NCI-H460 (cell line): ENCODE data around the gene ZNF891. TPM values are rescaled to one million over a fixed set of nuclear protein-coding genes. Genes with fewer than 3 reads are reported as not detected.

Experiments used
- DNase-seq: peaks from one replicate; pipeline ENCODE4 v3.0.0-alpha.2; 2016; ENCODE audit warnings: low read depth; ENCODE audit errors: extremely low read depth
- polyA plus RNA-seq: library from polyadenylated mRNA; depleted of rRNA; stranded (reverse); fragments of >200 nt; gene quantifications from 2 replicates; pipeline ENCODE4 v1.2.3, GENCODE V29; 2014; cell fraction: nucleus; rRNA removed
- total RNA-seq: library from RNA; depleted of rRNA; stranded (reverse); fragments of >200 nt; shearing (Covaris generic); gene quantifications from 2 replicates; pipeline ENCODE4 v1.2.3, GENCODE V29; 2014; rRNA removed

The ZNF891 gene
- total RNA-seq: 2.5 and 3.6 TPM in 2 replicates
- polyA plus RNA-seq: 5.0 and 7.5 TPM in 2 replicates

DNA sequence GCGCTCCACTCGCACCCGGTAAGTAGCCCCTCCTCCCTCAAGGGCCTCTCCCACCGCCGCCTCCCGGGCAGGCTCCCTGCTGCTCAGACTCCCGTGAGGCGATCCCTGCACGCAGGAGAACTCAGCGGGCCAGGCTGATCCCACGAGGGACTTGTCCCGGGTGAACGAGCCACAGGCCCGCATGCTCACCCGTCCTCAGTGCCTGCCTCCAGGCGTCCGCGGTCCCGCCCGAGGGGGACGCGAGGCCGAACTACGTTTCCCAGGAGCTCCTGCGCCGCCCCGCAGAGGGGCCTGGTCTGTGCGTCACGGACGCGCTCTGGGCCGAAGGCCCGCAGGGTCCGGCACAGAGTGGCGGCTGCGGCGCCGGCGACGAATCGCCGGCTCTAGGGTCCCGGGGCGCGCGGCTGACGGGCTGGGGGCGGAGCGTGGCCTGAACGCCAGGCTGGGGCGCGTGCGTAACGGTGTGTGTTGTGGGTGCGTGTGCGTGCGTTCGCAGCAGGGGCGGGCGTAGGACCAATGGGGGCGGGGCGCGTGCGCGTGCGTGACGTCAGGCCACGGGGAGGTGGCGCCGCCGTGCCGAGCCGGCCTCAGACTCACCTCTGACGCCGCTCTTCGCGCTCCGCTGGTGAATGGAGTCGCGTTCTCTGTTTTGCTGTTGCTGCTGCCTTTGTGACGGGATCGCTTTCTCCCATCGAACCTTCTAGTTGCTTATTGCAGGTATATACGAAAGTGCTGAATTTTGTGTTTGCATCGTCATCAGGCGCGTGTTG is at the start of gene ZNF891, which contains the start of gene ZNF10:
Gene ZNF891 (minus strand): TSS at position 237 of the 770 bp plus-strand sequence. CDS start 8,356 bp downstream, outside the sequence.
Gene ZNF10 (plus strand): TSS at position 590 of the 770 bp plus-strand sequence. CDS start 13,866 bp downstream, outside the sequence.
- peak; percentile 97 for DNase-seq

GRCh38 chr12:133174901-133175300 is 44.8 kb upstream of the ZNF891 start:
- no peak for DNase-seq

DNA sequence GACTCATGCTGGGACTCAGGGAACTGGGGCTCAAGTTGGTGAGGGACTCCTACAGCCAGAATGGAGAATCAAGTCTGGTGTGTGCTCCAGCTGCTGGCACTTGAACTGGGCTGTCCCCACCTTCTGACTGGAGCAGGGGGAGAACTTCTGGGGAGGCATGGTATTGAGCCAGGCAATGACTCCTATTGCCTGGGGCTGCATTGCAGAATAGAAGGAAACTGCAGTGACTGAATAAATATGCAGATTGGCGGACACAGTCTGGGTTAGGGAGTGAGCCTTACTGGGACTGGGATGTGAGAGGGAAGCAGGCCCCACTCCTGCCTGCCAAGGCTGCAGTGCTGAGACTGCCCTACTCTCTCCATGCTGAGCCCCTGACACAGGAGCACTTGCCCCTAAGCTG is 42.4 kb upstream of the ZNF891 start:
- no peak for DNase-seq

DNA sequence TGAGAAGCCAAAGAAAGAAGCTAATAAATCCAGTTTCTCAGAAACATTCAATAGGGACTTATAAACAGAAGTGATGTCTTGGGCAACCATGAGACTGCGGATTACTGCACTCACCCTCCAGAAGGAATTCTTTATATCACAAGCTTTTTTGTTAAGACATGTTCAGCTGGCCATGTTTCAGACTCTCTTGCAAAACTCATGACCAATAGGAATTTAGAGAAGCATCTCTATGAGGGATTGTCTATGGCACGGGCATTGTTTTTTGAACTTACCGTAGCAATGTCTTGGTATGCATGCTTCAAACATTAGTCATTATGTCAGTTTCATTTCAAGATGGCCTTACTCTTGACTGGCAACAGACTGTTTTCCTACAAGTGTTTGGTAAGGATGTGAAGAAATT is 35.7 kb upstream of the ZNF891 start:
- DNase-seq: no peak

DNA sequence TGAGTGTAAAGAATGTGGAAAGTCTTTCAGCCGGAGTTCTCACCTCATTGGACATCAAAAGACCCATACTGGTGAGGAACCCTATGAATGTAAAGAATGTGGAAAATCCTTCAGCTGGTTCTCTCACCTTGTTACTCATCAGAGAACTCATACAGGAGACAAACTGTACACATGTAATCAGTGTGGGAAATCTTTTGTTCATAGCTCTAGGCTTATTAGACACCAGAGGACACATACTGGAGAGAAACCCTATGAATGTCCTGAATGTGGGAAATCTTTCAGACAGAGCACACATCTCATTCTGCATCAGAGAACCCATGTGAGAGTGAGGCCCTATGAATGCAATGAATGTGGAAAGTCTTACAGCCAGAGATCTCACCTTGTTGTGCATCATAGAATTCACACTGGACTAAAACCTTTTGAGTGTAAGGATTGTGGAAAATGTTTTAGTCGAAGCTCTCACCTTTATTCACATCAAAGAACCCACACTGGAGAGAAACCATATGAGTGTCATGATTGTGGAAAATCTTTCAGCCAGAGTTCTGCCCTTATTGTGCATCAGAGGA is 26.1 kb upstream of the ZNF891 start:
- DNase-seq: no peak

GRCh38 chr12:133145981-133146380 is 15.9 kb upstream of the ZNF891 start:
- no peak for DNase-seq

GRCh38 chr12:133135747-133136146 is 5.7 kb upstream of the ZNF891 start:
- DNase-seq: no peak

GRCh38 chr12:133130808-133131128 is 694 bp upstream of the ZNF891 start:
- no peak for DNase-seq

GRCh38 chr12:133129368-133130037 is 571 bp downstream of the ZNF891 start:
- no peak for DNase-seq

DNA sequence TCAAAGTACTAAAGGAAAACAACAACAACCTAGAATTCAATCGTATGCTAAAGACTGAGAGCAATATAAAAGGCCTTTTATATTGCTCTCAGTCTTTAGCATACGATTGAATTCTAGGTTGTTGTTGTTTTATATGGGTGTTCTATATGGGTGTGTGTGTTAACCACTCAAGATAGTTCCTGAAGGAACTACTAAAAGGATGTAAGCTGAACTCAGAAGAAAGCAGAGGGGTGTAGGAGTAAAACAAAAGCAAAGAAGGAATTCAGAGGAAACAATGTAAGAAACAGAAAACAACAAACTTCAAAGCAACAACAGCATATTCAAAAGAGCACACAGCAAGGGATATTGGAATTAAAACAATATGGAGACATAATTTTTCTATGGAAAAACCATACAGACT is 5.4 kb downstream of the ZNF891 start:
- no peak for DNase-seq

- no peak for DNase-seq
Observed at GRCh38 chr12:133120385-133121191, 9.5 kb downstream of the ZNF891 start.

DNA sequence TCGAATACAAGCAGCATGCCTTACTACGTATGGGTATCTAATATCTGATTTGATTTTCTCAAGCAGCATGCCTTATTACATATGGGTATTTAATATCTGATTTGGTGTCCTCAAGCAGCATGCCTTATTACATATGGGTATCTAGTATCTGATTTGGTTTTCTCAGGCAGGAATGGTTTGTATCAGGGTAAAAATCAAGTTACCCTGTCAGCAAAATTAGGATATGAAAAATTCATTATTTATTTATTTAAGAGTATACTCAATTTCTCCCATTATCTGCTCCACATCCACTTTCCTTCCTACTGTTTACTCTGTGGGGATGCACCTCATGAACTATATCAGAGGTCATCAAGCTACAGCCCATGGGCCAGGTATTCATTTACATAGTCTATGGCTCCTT is 21.9 kb downstream of the ZNF891 start:
- no peak for DNase-seq

GRCh38 chr12:133107121-133107520 is 23.0 kb downstream of the ZNF891 start:
- no peak for DNase-seq

- DNase-seq: no peak
Observed at GRCh38 chr12:133106253-133106652, 23.8 kb downstream of the ZNF891 start.

DNA sequence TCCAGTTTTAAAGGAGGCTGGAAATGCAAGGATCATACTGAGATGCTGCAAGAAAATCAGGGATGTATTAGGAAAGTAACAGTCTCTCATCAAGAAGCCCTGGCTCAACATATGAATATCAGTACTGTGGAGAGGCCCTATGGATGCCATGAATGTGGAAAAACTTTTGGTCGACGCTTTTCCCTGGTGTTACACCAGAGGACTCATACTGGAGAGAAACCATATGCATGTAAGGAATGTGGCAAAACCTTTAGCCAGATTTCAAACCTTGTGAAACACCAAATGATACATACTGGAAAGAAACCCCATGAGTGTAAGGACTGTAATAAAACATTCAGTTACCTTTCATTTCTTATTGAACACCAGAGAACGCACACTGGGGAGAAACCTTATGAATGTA is 24.5 kb downstream of the ZNF891 start:
- DNase-seq: no peak

DNA sequence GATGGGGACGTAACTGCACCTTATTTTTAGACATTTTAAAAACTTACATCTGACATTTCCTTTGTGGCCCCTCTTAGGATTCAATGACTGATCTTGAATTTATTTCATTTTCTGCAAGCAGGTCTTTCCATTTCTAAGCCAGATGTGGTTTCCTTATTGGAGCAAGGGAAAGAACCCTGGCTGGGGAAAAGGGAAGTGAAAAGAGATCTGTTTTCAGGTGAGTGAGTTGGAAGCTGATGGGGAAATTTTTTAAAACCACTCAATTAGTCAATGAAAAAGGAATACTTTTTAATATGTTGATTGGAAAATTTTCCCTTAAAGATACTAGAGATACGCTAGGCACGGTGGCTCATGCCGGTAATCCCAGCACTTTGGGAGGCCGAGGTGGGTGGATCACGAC is 46.7 kb downstream of the ZNF891 start:
- DNase-seq: no peak

DNA sequence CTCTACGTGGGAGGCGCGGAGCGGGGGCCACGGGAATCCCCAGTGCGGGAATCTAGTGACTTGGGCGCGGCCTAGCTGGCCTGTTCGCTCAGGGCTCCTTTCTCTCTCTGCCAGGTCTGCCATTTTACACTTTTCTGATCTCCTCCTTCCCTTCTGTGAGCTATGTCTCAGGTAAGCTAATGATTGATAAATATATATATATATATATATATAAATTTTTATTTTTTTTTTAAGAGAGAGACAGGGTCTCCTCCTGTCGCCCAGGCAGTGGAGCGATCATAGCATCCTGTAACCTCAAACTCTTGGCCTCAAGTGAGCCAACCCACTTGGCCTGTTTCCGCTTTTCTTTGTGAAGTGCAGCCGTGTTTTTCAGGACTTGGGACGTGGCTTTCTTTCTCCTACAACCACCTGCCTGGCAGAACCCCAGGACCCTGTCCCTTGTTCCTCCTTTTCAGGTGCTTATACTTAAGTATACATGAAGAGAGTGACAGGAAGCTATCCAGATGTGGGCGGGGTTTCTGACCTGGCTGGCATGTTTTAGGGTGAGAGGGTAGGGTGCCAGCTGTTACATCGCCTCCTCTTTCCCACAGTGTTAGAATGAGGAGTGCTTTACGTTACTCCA is 48.8 kb downstream of the ZNF891 start:
- DNase-seq: no peak

DNA sequence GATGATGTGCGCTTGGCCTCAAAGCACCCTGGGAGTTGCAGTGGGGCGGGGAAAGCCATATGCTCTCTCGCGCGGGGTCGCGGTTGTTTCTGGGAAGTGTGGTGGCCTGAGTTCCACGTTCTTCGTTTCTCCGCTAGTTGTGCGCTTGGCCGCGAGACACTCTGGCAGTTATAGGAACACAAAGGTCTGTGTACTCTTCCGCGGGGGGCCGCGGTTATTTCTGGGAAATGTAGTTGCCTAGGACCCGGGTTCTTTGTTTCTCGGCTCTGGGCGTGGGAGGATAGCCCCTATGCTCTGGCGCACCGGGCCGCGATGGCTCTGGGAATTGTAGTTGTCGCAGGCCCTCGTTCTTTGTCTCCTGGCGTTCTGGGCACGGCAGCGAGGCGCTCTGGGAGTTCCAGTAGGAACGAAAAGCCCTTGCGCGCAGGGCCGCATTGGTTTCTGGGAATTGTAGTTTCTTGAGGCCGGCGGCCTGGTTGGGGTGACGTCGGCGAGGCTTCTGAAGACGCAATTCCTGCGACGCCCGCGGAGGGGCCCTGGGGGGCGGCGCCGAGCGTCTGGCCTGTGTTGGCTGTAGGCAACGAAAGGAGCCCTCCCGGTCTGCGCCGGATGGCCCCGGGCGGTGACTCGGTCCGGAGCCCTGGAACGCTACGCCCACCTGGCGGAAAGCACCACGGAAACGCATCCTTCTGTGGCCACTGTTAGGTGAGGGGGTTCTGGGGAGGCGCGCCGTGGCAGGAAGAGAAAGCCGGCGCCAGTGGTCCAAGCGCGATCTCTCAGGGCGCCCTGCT is 49.5 kb downstream of the ZNF891 start, which contains the start of gene ZNF140:
Gene ZNF140 (plus strand): TSS at position 556 of the 791 bp plus-strand sequence. CDS start 398 bp downstream, outside the sequence.
- DNase-seq: peak; percentile 97

DNA sequence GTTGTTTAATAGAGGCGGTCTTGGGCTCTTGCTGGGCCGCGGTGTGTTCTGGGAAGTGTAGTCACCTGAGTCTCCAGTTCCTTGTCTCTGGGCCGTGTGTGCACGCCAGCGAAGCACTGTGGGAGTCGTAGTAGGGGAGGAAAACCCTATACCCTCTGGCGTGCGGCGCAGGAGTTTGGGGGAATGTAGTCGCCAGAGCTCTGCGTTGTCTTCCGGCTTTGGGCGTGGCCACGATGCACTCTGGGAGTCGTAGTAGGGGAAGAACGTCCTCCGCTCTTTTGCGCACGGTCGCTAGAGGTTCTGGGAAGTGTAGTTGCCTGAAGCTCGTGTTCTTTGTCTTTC is 50.1 kb downstream of the ZNF891 start:
- peak; percentile 100 for DNase-seq

DNA sequence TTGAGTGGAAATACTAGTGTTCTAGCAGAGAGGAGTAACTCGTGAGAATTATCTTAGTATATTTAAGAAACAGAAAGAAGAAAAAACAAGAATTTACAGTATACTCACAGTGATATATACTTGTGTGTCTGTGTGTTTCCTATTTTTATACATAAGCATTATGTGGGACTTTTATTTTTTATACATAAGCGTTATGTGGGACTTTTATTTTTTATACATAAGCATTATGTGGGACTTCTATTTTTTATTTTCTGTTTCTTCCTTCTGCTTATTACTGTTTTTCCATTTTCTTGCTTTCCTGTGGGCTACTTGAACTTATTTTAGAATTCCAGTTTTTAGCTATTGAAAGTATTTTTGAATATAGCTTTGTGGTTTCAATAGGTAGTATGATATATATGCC is 56.2 kb downstream of the ZNF891 start:
- DNase-seq: no peak
